Uterus (tissue), 4 donors: Measurements from ENCODE around the gene ARRDC1. TPM values are rescaled to one million over a fixed set of nuclear protein-coding genes. Genes with fewer than 3 reads are reported as not detected.

Source experiments
- DNase-seq, 2 donors: peaks; one replicate each; pipeline ENCODE4 v3.0.0-alpha.2; 2019 to 2020
- H3K27ac ChIP-seq, 2 donors: fragments of 200-600 bp; sonication (generic); 1 replicate in 1 of 2; 2 replicates in 1 of 2; pipeline ENCODE4 v1.5.1; 2016 to 2018
- H3K27me3 ChIP-seq, 2 donors: fragments of 200-600 bp; sonication (generic); one replicate each; pipeline ENCODE4 v1.5.1; 2018 to 2019; ENCODE audit warnings: control low read depth in 1 of 2
- H3K36me3 ChIP-seq, 2 donors: fragments of 200-600 bp; sonication (generic); one replicate each; pipeline ENCODE4 v1.5.1; 2019; ENCODE audit warnings: control low read depth in 1 of 2
- H3K4me1 ChIP-seq, 2 donors: fragments of 200-600 bp; sonication (generic); one replicate each; pipeline ENCODE4 v1.5.1; 2018 to 2019; ENCODE audit warnings: control low read depth in 1 of 2
- H3K4me3 ChIP-seq, 2 donors: fragments of 200-600 bp; sonication (generic); 1 replicate in 1 of 2; 2 replicates in 1 of 2; pipeline ENCODE4 v1.5.1; 2018 to 2019; ENCODE audit warnings: mild to moderate bottlenecking in 1 of 2
- H3K9me3 ChIP-seq, 2 donors: fragments of 200-600 bp; sonication (generic); one replicate each; pipeline ENCODE4 v1.5.1; 2019; ENCODE audit warnings: control low read depth in 1 of 2
- POLR2A ChIP-seq, 2 donors: fragments of 450-650 bp; IDR thresholded peaks; one replicate each; pipeline ENCODE4 v1.6.1; 2016; ENCODE audit warnings: antibody characterized with exemption in 2 of 2, mild to moderate bottlenecking in 1 of 2, moderate library complexity in 1 of 2
- intact Hi-C: fragments of 100-400 bp; cut with DNase I; formaldehyde crosslinking; loops from one replicate; pipeline ENCODE4 v1.15.1; 2023; ENCODE audit warnings: low total_unique reads
- total RNA-seq, 4 donors: library from RNA; depleted of rRNA in 3 of 4; stranded (reverse); fragments of >200 nt in 3 of 4; gene quantifications; one replicate each; pipeline versions ENCODE4 v1.1.0 to v1.2.4, GENCODE V29; 2014 to 2023
- TF ChIP-seq, protein P1 (sequence below), 4 experiments: fragments of 200-600 bp in 2 of 4; fragments of 450-650 bp in 2 of 4; sonication (generic) in 2 of 4; IDR thresholded peaks; one replicate each; pipeline ENCODE4 v1.5.1; 2016 to 2019; ENCODE audit warnings: antibody characterized with exemption in 4 of 4, mild to moderate bottlenecking in 2 of 4, moderate library complexity in 1 of 4
- donor health status: DM: yes; HTN: yes; CAD: no.

The ARRDC1 gene
- total RNA-seq, 4 donors from 2014 or later = 10.3 to 25.1 (median 21.3) TPM

DNA sequence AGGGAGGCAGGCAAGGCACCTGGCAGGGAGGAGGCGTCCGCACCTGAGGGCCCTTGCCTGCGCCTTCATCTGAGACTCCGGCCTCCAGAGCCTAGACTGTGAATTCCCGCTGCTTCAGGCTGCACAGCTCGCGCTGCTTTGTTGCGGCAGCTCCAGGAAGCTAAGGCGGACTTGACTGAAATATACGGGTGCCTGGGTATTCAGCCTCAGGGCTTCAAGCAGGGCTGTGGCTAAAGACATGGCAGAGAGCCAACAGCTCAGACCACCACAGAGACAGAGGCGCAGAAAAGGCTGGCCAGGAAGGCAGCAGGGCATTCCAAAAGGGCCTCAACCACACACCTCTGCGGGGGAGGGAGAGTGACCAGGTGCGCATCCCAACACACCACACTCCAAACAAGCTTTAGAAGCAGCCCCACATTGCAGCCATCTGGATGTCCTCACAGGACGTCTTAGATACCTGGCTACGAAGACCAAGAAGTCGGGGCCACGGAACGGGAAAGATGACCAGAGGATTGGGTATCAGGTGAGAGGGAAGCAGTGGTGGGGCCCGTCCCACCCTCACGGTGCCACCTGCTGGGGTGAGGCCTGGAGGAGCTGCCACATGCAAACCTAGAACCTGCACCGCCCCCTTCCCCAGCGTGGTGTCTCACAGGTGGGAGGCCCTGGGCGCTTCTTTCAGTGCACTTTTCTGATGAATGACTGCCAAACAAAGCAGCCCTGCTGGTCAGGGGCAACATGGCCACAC, 25.1 kb upstream of the ARRDC1 start:
- H3K4me1 ChIP-seq = peaks cover 5% of the 10 kb centered on the region in 2 donors
- TF ChIP-seq, protein P1, sequence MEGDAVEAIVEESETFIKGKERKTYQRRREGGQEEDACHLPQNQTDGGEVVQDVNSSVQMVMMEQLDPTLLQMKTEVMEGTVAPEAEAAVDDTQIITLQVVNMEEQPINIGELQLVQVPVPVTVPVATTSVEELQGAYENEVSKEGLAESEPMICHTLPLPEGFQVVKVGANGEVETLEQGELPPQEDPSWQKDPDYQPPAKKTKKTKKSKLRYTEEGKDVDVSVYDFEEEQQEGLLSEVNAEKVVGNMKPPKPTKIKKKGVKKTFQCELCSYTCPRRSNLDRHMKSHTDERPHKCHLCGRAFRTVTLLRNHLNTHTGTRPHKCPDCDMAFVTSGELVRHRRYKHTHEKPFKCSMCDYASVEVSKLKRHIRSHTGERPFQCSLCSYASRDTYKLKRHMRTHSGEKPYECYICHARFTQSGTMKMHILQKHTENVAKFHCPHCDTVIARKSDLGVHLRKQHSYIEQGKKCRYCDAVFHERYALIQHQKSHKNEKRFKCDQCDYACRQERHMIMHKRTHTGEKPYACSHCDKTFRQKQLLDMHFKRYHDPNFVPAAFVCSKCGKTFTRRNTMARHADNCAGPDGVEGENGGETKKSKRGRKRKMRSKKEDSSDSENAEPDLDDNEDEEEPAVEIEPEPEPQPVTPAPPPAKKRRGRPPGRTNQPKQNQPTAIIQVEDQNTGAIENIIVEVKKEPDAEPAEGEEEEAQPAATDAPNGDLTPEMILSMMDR (IDR thresholded peaks at IDR 0.05) = no peak
- H3K4me3 ChIP-seq = no peak overlapping the region
- H3K9me3 ChIP-seq = no peaks in the 10 kb centered on the region
- intact Hi-C loops = no loop called here
- H3K27ac ChIP-seq = no peak overlapping the region
- H3K27me3 ChIP-seq = no peaks in the 10 kb centered on the region
- no peak for DNase-seq
- no peaks in the 10 kb centered on the region for H3K36me3 ChIP-seq

DNA sequence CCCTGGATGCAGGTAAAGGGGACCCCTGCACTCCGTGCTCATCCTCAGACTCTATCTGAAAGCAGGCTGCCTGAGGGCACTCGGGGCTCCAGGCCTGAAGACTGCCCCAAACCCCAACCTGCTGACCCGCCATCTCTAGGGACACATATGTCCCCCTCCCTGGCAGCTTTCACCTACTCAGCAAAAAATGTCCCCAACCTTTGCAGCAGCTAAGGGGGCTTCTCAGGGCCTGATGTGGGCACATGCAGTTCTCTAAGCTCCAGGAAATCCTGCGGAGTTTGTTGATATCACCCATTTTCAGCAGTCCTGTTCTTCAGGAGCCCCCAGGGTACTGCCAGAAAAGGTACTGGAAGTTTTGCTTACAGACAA, 24.5 kb upstream of the ARRDC1 start:
- H3K27ac ChIP-seq = no peak overlapping the region
- TF ChIP-seq POLR2A (IDR thresholded peaks at IDR 0.05) = no peak
- TF ChIP-seq, protein P1 (IDR thresholded peaks at IDR 0.05) = no peak
- intact Hi-C loops = no loop called here
- no peak for DNase-seq
- H3K36me3 ChIP-seq = no peaks in the 10 kb centered on the region
- no peaks in the 10 kb centered on the region for H3K27me3 ChIP-seq
- H3K9me3 ChIP-seq = no peaks in the 10 kb centered on the region
- H3K4me1 ChIP-seq = peaks cover 5% of the 10 kb centered on the region in 2 donors
- no peak overlapping the region for H3K4me3 ChIP-seq

GRCh38 chr9:137581361-137582285, 23.9 kb upstream of the ARRDC1 start:
- H3K36me3 ChIP-seq = no peaks in the 10 kb centered on the region
- H3K27ac ChIP-seq = no peak overlapping the region
- intact Hi-C loops = no loop called here
- H3K9me3 ChIP-seq = no peaks in the 10 kb centered on the region
- H3K27me3 ChIP-seq = no peaks in the 10 kb centered on the region
- TF ChIP-seq POLR2A (IDR thresholded peaks at IDR 0.05) = no peak
- TF ChIP-seq, protein P1 (IDR thresholded peaks at IDR 0.05) = no peak
- no peak for DNase-seq
- no peak overlapping the region for H3K4me3 ChIP-seq
- peaks cover 5% of the 10 kb centered on the region in 2 donors for H3K4me1 ChIP-seq

GRCh38 chr9:137582286-137582860, 23.1 kb upstream of the ARRDC1 start:
- no peak for DNase-seq
- H3K36me3 ChIP-seq = no peaks in the 10 kb centered on the region

More at GRCh38 chr9:137582286-137582860, 23.1 kb upstream of the ARRDC1 start:
- TF ChIP-seq POLR2A (IDR thresholded peaks at IDR 0.05) = no peak
- TF ChIP-seq, protein P1 (IDR thresholded peaks at IDR 0.05) = no peak
- intact Hi-C loops = no loop called here
- Histone ChIP-seq H3K4me1 (peaks cover 4 to 5% of the 10 kb centered on the region in 2 donors), H3K4me3 (no peak overlapping the region), H3K27me3 (no peaks in the 10 kb centered on the region), H3K9me3 (no peaks in the 10 kb centered on the region), H3K27ac (no peak overlapping the region)
